ENCODE data around the gene HSFX2. TPM values are rescaled to one million over a fixed set of nuclear protein-coding genes. Genes with fewer than 3 reads are reported as not detected.

The HSFX2 gene, protein sequence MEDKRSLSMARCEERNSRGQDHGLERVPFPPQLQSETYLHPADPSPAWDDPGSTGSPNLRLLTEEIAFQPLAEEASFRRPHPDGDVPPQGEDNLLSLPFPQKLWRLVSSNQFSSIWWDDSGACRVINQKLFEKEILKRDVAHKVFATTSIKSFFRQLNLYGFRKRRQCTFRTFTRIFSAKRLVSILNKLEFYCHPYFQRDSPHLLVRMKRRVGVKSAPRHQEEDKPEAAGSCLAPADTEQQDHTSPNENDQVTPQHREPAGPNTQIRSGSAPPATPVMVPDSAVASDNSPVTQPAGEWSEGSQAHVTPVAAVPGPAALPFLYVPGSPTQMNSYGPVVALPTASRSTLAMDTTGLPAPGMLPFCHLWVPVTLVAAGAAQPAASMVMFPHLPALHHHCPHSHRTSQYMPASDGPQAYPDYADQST
- 0.18 and 0.28 TPM in 2 replicates for total RNA-seq

DNA sequence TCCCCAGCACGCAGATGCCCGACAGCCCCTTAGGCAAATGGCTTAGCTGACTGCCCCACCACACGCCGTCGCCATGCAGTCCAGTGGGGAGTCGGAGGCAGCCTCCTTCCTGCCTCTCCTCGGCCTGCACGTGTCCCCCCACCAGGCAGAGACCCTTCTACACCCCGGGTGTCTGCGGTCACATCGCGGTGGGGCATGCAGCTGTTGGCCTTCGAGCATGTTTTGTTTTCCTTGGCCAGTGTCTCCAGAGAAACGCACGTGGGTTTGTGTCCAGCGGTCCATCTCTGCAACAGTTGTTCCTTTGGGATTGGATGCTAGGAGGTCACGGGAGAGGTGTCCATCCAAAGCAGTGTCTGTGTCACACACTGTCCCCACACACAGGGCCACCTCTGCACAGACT is at the start of gene HSFX2:
TSS of gene HSFX2 (minus strand) at position 101 of the 400 bp plus-strand sequence. CDS start 614 bp downstream, outside the sequence.

DNA sequence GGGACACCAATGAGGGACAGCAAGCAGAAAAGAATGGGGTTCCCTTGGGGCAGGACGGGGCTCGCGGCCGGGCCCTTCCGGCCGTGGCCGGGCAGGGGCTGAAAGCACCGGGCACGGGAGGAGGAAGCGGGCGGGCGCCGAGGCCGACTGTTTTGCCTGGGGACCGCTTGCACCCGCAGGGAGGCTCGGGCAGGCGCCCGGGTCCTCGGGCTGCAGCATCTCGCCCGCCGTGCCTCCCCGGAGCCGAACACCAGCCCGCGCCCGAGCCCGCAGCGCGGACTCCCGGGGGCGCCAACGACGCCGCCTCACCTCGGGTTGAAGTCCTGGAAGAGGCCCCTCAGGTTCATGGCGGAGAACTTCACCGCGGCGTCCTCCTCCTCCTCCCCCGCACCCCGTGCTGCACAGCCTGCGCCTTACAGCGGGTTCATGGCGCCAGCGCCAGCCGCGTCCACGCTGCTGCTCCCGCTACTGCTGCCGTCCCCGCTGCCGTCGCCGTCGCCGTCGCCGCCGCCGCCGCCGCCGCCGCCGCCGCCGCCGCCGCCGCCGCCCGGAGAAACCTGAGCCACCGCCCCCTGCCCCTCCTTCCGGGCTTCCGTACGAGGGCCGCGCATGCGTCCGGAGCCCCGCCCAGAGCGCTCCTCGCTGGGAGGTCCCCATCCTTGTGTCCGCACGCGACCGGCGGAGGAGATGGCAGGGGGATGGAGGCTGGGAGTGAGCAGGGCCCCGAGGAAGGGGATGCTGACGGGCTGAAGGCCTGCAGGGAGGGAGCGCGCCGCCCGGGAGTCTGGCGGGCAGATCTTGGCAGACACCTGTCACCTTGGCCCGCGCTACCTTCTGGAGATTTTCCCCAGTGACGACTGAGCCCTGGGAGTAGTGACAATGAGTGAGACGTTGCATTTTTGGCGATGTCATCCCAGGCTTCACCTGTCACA is 36.4 kb upstream of the HSFX2 start, which contains the start of gene TMEM185A:
TSS of gene TMEM185A (minus strand) at position 559 of the 932 bp plus-strand sequence. CDS start at position 347, 212 bp downstream.

DNA sequence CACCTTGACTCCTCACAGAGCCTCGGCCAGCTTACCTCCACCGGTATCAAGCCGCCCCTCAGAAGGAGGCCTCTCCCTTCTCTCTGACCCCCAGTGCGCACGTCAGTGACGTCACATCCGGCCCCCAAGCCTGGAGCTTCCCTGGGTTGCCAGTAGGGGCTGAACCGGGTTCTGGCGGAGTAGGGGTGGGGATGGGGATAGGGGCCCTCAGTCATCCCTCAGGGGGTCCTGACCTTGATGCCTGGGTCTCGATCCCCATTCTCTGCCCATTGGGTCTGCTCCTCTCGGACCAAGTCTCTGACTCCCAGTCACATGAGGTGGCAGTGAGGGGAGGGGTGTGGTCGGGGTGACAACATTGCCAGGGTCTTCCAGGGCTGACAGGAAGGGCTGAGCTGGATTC is 7.8 kb downstream of the HSFX2 start, which contains the start of gene MAGEA9B:
TSS of gene MAGEA9B (minus strand) at position 101 of the 400 bp plus-strand sequence. CDS start 4,280 bp downstream, outside the sequence.

DNA sequence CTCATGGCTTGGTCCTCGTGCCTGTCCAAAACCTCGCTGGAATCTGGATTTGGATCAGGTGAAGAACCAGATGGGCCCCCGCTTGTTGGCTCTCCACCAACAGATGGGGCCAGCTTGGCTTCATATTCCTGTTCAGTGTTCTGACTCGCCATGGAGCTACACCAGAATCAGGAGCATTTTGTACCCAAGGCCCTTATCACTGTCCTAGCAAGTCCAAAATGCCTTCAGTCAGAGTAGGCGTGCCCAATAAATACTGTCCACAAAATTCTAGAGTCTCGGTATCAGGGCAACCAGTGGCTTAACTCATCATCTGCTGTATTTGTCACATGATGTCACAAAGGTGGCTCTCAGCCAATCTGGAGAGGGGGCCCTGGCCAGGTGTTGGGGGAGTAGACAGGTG is 45.4 kb downstream of the HSFX2 start, which contains the start of gene HSFX3:
TSS of gene HSFX3 (minus strand) at position 224 of the 400 bp plus-strand sequence. CDS start at position 152, 72 bp downstream.

Other genes starting within 250 kb of the HSFX2 start
- 20.9 and 25.2 TPM in 2 replicates for gene IDS, start 90.0 kb downstream of the HSFX2 start, total RNA-seq
- gene EOLA1, start 54.3 kb downstream of the HSFX2 start, total RNA-seq, result 11.3 and 14.6 TPM in 2 replicates
- gene HSFX3, start 45.4 kb downstream of the HSFX2 start, total RNA-seq, result not detected in 2 replicates
- not detected in 2 replicates for gene MAGEA9B, start 7.9 kb downstream of the HSFX2 start, total RNA-seq
- 17.6 and 21.0 TPM in 2 replicates for gene TMEM185A, start 36.5 kb upstream of the HSFX2 start, total RNA-seq
- gene MAGEA11, start 116.7 kb upstream of the HSFX2 start, total RNA-seq, result not detected in 2 replicates
- 0.28 and 0.36 TPM in 2 replicates for gene HSFX1, start 178.8 kb upstream of the HSFX2 start, total RNA-seq
- not detected in 2 replicates for gene MAGEA9, start 186.6 kb upstream of the HSFX2 start, total RNA-seq